IPS-20b (cell line): ENCODE results near the gene SLFN5.
A peak's percentile ranks its signal among the peaks of the same experiment; 100 is the strongest.
"Not testable (repeated sequence)": the region's sequence is repeated elsewhere in the genome, so short reads cannot be mapped to it uniquely, and the experiment has no call there.

Source experiments
- H3K27ac ChIP-seq: one replicate; pipeline ENCODE4 v1.5.1; 2013; ENCODE audit warnings: low read length
- H3K27me3 ChIP-seq: 2 replicates; pipeline ENCODE4 v1.6.1; 2013; ENCODE audit warnings: mild to moderate bottlenecking, low read length, inconsistent platforms; ENCODE audit not compliant: insufficient read depth
- H3K36me3 ChIP-seq: 2 replicates; pipeline ENCODE4 v1.6.1; 2013; ENCODE audit warnings: low read depth, mild to moderate bottlenecking, inconsistent platforms, low read length, moderate library complexity; ENCODE audit not compliant: insufficient read depth
- H3K4me1 ChIP-seq: 2 replicates; pipeline ENCODE4 v1.6.1; 2013; ENCODE audit warnings: mild to moderate bottlenecking, control low read depth, inconsistent platforms, low read length, moderate library complexity; ENCODE audit not compliant: insufficient read depth
- H3K4me3 ChIP-seq: 2 replicates; pipeline ENCODE4 v1.5.1; 2013; ENCODE audit warnings: mild to moderate bottlenecking, low read length, inconsistent platforms
- H3K9ac ChIP-seq: 2 replicates; pipeline ENCODE4 v1.6.1; 2013; ENCODE audit warnings: low read depth, mild to moderate bottlenecking, inconsistent platforms, low read length, moderate library complexity
- H3K9me3 ChIP-seq: 2 replicates; pipeline ENCODE4 v1.6.1; 2013; ENCODE audit warnings: mild to moderate bottlenecking, low read depth, low read length, inconsistent platforms; ENCODE audit not compliant: insufficient read depth

The SLFN5 gene

GRCh38 chr17:35242805-35243560 lies at the start of gene SLFN5:
Gene SLFN5, plus strand, starts transcription at chr17:35243072. Its CDS starts 15,619 bp downstream, at chr17:35258691.
- no peaks in the 10 kb centered on the region for H3K36me3 ChIP-seq
- H3K27ac ChIP-seq, result no peak within 1 kb of the TSS
- H3K4me3 ChIP-seq, result peak within 1 kb of the TSS; percentile 92
- H3K27me3 ChIP-seq, result peaks cover 20% of the 10 kb centered on the region
- no peaks in the 10 kb centered on the region for H3K9me3 ChIP-seq
- H3K9ac ChIP-seq, result peak within 1 kb of the TSS; percentile 74; the same call in 1 of the 2 replicates
- H3K4me1 ChIP-seq, result peaks cover 15% of the 10 kb centered on the region; the same call in 1 of the 2 replicates

GRCh38 chr17:35194001-35194400 lies 48.9 kb upstream of the SLFN5 start, which contains the start of gene SLC35G3:
Gene SLC35G3, minus strand, starts transcription at chr17:35194393. Its CDS starts 86 bp downstream, at chr17:35194307.
- not testable (repeated sequence) for H3K4me1 ChIP-seq, H3K36me3 ChIP-seq, H3K9ac ChIP-seq, H3K9me3 ChIP-seq, H3K4me3 ChIP-seq, H3K27ac ChIP-seq, H3K27me3 ChIP-seq

- not testable (repeated sequence) for H3K9me3 ChIP-seq, H3K27ac ChIP-seq, H3K9ac ChIP-seq, H3K4me3 ChIP-seq, H3K36me3 ChIP-seq, H3K4me1 ChIP-seq, H3K27me3 ChIP-seq
These were observed 47.8 kb upstream of the SLFN5 start for GRCh38 chr17:35195062-35195461.

- H3K27me3 ChIP-seq, H3K27ac ChIP-seq, H3K9me3 ChIP-seq, H3K36me3 ChIP-seq, H3K4me3 ChIP-seq, H3K9ac ChIP-seq, H3K4me1 ChIP-seq: not testable (repeated sequence)
These were observed 40.3 kb upstream of the SLFN5 start for GRCh38 chr17:35202582-35202981.

- no peak overlapping the region for H3K9ac ChIP-seq
- H3K36me3 ChIP-seq, result no peaks in the 10 kb centered on the region
- H3K4me1 ChIP-seq, result no peaks in the 10 kb centered on the region
- H3K27me3 ChIP-seq, result peaks cover 7% of the 10 kb centered on the region; the same call in 1 of the 2 replicates
- H3K9me3 ChIP-seq, result no peaks in the 10 kb centered on the region
- no peak overlapping the region for H3K27ac ChIP-seq
- H3K4me3 ChIP-seq, result no peak overlapping the region
These were observed 32.1 kb upstream of the SLFN5 start for GRCh38 chr17:35210741-35211140.

- no peaks in the 10 kb centered on the region for H3K9me3 ChIP-seq
- no peaks in the 10 kb centered on the region for H3K4me1 ChIP-seq
- no peak overlapping the region for H3K4me3 ChIP-seq
- no peak overlapping the region for H3K9ac ChIP-seq
- no peaks in the 10 kb centered on the region for H3K36me3 ChIP-seq
- H3K27ac ChIP-seq, result no peak overlapping the region
- peaks cover 7% of the 10 kb centered on the region; the same call in 1 of the 2 replicates for H3K27me3 ChIP-seq
These were observed 30.2 kb upstream of the SLFN5 start for GRCh38 chr17:35212668-35213067.

- Histone ChIP-seq H3K36me3 (no peaks in the 10 kb centered on the region), H3K27ac (no peak overlapping the region), H3K27me3 (peaks cover 7% of the 10 kb centered on the region; the same call in 1 of the 2 replicates), H3K9me3 (no peaks in the 10 kb centered on the region), H3K9ac (no peak overlapping the region), H3K4me1 (no peaks in the 10 kb centered on the region), H3K4me3 (no peak overlapping the region)
These were observed 29.4 kb upstream of the SLFN5 start for GRCh38 chr17:35213412-35213940.

GRCh38 chr17:35214192-35214591 lies 28.7 kb upstream of the SLFN5 start:
- Histone ChIP-seq H3K4me1 (no peaks in the 10 kb centered on the region), H3K9ac (no peak overlapping the region), H3K27me3 (peaks cover 7% of the 10 kb centered on the region; the same call in 1 of the 2 replicates), H3K27ac (no peak overlapping the region), H3K4me3 (no peak overlapping the region), H3K9me3 (no peaks in the 10 kb centered on the region), H3K36me3 (no peaks in the 10 kb centered on the region)

- Histone ChIP-seq H3K9me3 (no peaks in the 10 kb centered on the region), H3K27me3 (peaks cover 7% of the 10 kb centered on the region; the same call in 1 of the 2 replicates), H3K27ac (no peak overlapping the region), H3K4me3 (no peak overlapping the region), H3K36me3 (no peaks in the 10 kb centered on the region), H3K4me1 (no peaks in the 10 kb centered on the region), H3K9ac (no peak overlapping the region)
These were observed 28.1 kb upstream of the SLFN5 start for GRCh38 chr17:35214631-35215273.

- Histone ChIP-seq H3K27me3 (no peaks in the 10 kb centered on the region; the same call in 1 of the 2 replicates), H3K36me3 (no peaks in the 10 kb centered on the region), H3K4me3 (no peak overlapping the region), H3K4me1 (no peaks in the 10 kb centered on the region), H3K9me3 (no peaks in the 10 kb centered on the region), H3K27ac (no peak overlapping the region), H3K9ac (no peak overlapping the region)
These were observed 25.8 kb upstream of the SLFN5 start for GRCh38 chr17:35217107-35217506.

GRCh38 chr17:35218915-35219314 lies 24.0 kb upstream of the SLFN5 start:
- Histone ChIP-seq H3K36me3 (no peaks in the 10 kb centered on the region), H3K27ac (no peak overlapping the region), H3K4me1 (no peaks in the 10 kb centered on the region), H3K9ac (no peak overlapping the region), H3K27me3 (no peaks in the 10 kb centered on the region), H3K4me3 (no peak overlapping the region), H3K9me3 (no peaks in the 10 kb centered on the region)

- no peak overlapping the region for H3K9ac ChIP-seq
These were observed 20.4 kb upstream of the SLFN5 start for GRCh38 chr17:35222452-35222851.

More at GRCh38 chr17:35222452-35222851, 20.4 kb upstream of the SLFN5 start:
- Histone ChIP-seq H3K36me3 (no peaks in the 10 kb centered on the region), H3K4me1 (no peaks in the 10 kb centered on the region), H3K4me3 (no peak overlapping the region), H3K9me3 (no peaks in the 10 kb centered on the region), H3K27ac (no peak overlapping the region), H3K27me3 (no peaks in the 10 kb centered on the region)
